CD4-positive, alpha-beta T cell (primary cell): ENCODE data around the gene THADA. TPM values are rescaled to one million over a fixed set of nuclear protein-coding genes. Genes with fewer than 3 reads are reported as not detected.

Source experiments
- ATAC-seq: fragments of 200-7000 bp; cut with Tn5 transposase; one replicate; pipeline ENCODE4 v1.10.0; 2022; ENCODE audit warnings: mild to moderate bottlenecking; ENCODE audit not compliant: poor library complexity
- CTCF ChIA-PET: fragments of 350-600 bp; sonication (Branson Sonifier 250); formaldehyde crosslinking; loops from one replicate; lab custom pipeline; 2021; ENCODE audit warnings: antibody characterized with exemption, inconsistent platforms; lab: Charles Lee
- POLR2A ChIA-PET: fragments of 350-600 bp; sonication (Branson Sonifier 250); formaldehyde crosslinking; loops from one replicate; lab custom pipeline; 2021; ENCODE audit warnings: antibody characterized with exemption, inconsistent platforms; lab: Charles Lee
- DNase-seq, 14 experiments: peaks; one replicate each; pipeline ENCODE4 v3.0.0-alpha.2; 2013 to 2020; ENCODE audit warnings: mixed read lengths in 2 of 14
- H3K27ac ChIP-seq, 2 donors: one replicate each; pipeline versions ENCODE4 v1.5.1 to v1.7.0; 2013; ENCODE audit warnings: low read length in 2 of 2, low read depth in 1 of 2, mild to moderate bottlenecking in 1 of 2
- H3K27me3 ChIP-seq, 2 experiments: 1 replicate in 1 of 2; 2 replicates in 1 of 2; pipeline versions ENCODE4 v1.6.1 to v1.7.0; 2013; ENCODE audit warnings: low read length in 2 of 2, control low read depth in 1 of 2, mild to moderate bottlenecking in 1 of 2, moderate library complexity in 1 of 2; ENCODE audit not compliant: insufficient read depth in 2 of 2, control insufficient read depth in 1 of 2
- H3K36me3 ChIP-seq: one replicate; pipeline ENCODE4 v1.6.1; 2013; ENCODE audit warnings: low read length, control low read depth; ENCODE audit not compliant: insufficient read depth
- H3K4me1 ChIP-seq: one replicate; pipeline ENCODE4 v1.6.1; 2013; ENCODE audit warnings: low read length, control low read depth; ENCODE audit not compliant: insufficient read depth
- H3K4me3 ChIP-seq: one replicate; pipeline ENCODE4 v1.5.1; 2013; ENCODE audit warnings: mild to moderate bottlenecking, low read length, moderate library complexity
- H3K9me3 ChIP-seq, 2 experiments: 1 replicate in 1 of 2; 2 replicates in 1 of 2; pipeline versions ENCODE4 v1.6.1 to v1.7.0; 2013; ENCODE audit warnings: low read length in 2 of 2, mild to moderate bottlenecking in 2 of 2, control low read depth in 1 of 2, moderate library complexity in 1 of 2; ENCODE audit not compliant: control insufficient read depth in 1 of 2, insufficient read depth in 1 of 2
- H3K27ac Mint-ChIP-seq: one replicate; pipeline ENCODE4 v1.8.0; 2020; ENCODE audit warnings: mixed read lengths
- H3K27me3 Mint-ChIP-seq: one replicate; pipeline ENCODE4 v1.8.0; 2021; ENCODE audit warnings: mixed read lengths
- H3K36me3 Mint-ChIP-seq: one replicate; pipeline ENCODE4 v1.8.0; 2021; ENCODE audit warnings: low read depth, mixed read lengths
- H3K4me1 Mint-ChIP-seq: one replicate; pipeline ENCODE4 v1.8.0; 2021; ENCODE audit warnings: low read depth, mixed read lengths
- H3K4me3 Mint-ChIP-seq: one replicate; pipeline ENCODE4 v1.8.0; 2020; ENCODE audit warnings: mild to moderate bottlenecking, mixed read lengths
- H3K9me3 Mint-ChIP-seq: one replicate; pipeline ENCODE4 v1.8.0; 2020; ENCODE audit warnings: mixed read lengths
- intact Hi-C, 2 experiments: fragments of 100-400 bp; cut with DNase I in 1 of 2; cut with micrococcal nuclease in 1 of 2; formaldehyde crosslinking; loops; one replicate each; pipeline versions ENCODE4 v1.15.1 to v1.9.0; 2023 to 2025; cut with DNase I, micrococcal nuclease
- total RNA-seq, 174 experiments: library from RNA in 2 of 174; stranded (reverse) in 2 of 174; gene quantifications; one replicate each; pipeline ENCODE4 v1.2.3 and lab custom pipeline; 2021 to 2026
- TF ChIP-seq, protein P1 (sequence below): fragments of 200-600 bp; IDR thresholded peaks from one replicate; pipeline ENCODE4 v1.8.0; 2022; ENCODE audit warnings: antibody characterized with exemption, mild to moderate bottlenecking

THADA gene
- total RNA-seq, 2 experiments from 2014 or later: 29.3 to 32.9 TPM

DNA sequence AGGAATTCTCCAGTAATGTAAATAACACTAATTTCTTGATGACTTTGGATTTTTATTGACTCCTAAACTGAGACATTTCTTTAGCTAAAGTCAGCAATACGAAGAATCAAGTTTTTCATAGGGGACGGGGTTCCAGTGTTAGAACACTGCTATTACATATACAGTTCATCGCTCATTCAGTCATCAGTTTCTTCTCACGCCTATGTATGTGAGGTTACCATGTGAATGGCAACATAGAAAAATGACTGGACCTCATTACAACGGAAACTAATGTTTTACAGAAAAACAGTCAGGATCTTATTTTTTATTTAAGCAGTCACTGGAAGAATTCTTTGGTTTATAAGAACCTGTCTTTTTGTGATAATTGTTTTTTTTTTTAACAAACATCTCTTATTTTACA lies 56.4 kb downstream of the THADA start:
- DNase-seq (no peak), ATAC-seq (no peak)
- TF ChIP-seq, protein P1, sequence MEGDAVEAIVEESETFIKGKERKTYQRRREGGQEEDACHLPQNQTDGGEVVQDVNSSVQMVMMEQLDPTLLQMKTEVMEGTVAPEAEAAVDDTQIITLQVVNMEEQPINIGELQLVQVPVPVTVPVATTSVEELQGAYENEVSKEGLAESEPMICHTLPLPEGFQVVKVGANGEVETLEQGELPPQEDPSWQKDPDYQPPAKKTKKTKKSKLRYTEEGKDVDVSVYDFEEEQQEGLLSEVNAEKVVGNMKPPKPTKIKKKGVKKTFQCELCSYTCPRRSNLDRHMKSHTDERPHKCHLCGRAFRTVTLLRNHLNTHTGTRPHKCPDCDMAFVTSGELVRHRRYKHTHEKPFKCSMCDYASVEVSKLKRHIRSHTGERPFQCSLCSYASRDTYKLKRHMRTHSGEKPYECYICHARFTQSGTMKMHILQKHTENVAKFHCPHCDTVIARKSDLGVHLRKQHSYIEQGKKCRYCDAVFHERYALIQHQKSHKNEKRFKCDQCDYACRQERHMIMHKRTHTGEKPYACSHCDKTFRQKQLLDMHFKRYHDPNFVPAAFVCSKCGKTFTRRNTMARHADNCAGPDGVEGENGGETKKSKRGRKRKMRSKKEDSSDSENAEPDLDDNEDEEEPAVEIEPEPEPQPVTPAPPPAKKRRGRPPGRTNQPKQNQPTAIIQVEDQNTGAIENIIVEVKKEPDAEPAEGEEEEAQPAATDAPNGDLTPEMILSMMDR: no peak
- Histone ChIP-seq H3K27ac (no peak overlapping the region), H3K4me3 (no peak overlapping the region), H3K27me3 (no peaks in the 10 kb centered on the region), H3K4me1 (peaks cover 3% of the 10 kb centered on the region), H3K9me3 (no peaks in the 10 kb centered on the region), H3K36me3 (peaks cover 16% of the 10 kb centered on the region)
- intact Hi-C loops: loop anchor here in 1 of 2 experiments (1.0 to 5.0 kb wide), 2 partner anchors 53 to 312 kb away; partner anchors contain the start of gene ZFP36L2
- Mint-ChIP-seq H3K27ac (peak overlapping the region; percentile 80), H3K9me3 (no peaks in the 10 kb centered on the region), H3K4me1 (peaks cover 25% of the 10 kb centered on the region), H3K4me3 (no peak overlapping the region), H3K27me3 (no peaks in the 10 kb centered on the region), H3K36me3 (peaks cover 49% of the 10 kb centered on the region)
- POLR2A ChIA-PET: interaction anchor here (1.3 kb wide), 1 partner anchor 729 kb away, joined by 3 read pairs; no protein-coding TSS in a partner anchor
- CTCF ChIA-PET: no interaction called here

DNA sequence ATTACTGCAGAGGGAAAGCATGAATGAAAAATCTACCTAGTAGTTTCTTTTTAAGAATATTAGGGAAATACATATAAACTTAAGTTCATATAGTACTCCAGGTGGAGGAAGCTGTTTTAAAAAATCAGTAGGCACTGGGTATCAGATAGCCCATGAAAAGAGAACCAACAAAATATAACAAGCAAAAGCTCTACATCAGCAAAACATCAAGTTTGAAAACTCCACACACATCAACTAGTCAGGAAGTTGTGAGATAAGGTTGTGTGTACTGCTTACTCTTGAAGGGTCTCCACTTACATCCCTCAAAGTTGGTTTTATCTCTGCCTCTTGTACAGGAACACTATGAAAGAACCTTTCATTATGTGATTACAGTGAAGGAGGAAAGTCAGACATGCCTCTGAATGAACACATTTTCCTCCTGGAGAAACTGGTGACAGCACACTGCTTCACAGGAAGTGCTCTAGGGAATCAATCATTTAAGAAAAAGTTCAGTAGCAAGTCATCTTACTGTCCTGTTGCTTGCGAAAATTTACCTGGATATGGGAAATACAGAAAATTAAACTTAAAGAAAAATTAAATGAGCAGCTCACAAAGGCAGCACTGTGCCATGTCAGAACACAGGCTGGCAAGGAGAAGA lies 57.7 kb downstream of the THADA start:
- H3K4me3 Mint-ChIP-seq: peak overlapping the region; percentile 12

GRCh38 chr2:43537137-43537536 lies 58.7 kb downstream of the THADA start:
- no peaks in the 10 kb centered on the region for H3K27me3 Mint-ChIP-seq
- H3K9me3 ChIP-seq: no peaks in the 10 kb centered on the region
- intact Hi-C loops: loop anchor here in 1 of 2 experiments (5.0 kb wide), 1 partner anchor 310 kb away; the partner anchor contains the start of gene ZFP36L2
- POLR2A ChIA-PET: no interaction called here
- H3K4me1 ChIP-seq: peaks cover 3% of the 10 kb centered on the region
- ATAC-seq (peak; percentile 98), DNase-seq (peak in 3 of 14 experiments; percentile 47 to 55 (median 50))
- peaks cover 68% of the 10 kb centered on the region for H3K36me3 Mint-ChIP-seq
- TF ChIP-seq, protein P1: no peak
- peak overlapping the region; percentile 67 for H3K4me3 Mint-ChIP-seq
- H3K4me3 ChIP-seq: no peak overlapping the region
- peaks cover 16% of the 10 kb centered on the region for H3K36me3 ChIP-seq
- no peaks in the 10 kb centered on the region for H3K27me3 ChIP-seq
- peak overlapping the region; percentile 80 for H3K27ac Mint-ChIP-seq
- H3K9me3 Mint-ChIP-seq: no peaks in the 10 kb centered on the region
- CTCF ChIA-PET: interaction anchor here (1.5 kb wide), 1 partner anchor 709 kb away, joined by 3 read pairs; no protein-coding TSS in a partner anchor
- H3K4me1 Mint-ChIP-seq: peaks cover 29% of the 10 kb centered on the region
- H3K27ac ChIP-seq: no peak overlapping the region

More for the DNA sequence above, 57.7 kb downstream of the THADA start:
- ATAC-seq (no peak), DNase-seq (no peak)
- TF ChIP-seq, protein P1: no peak
- peaks cover 60% of the 10 kb centered on the region for H3K36me3 Mint-ChIP-seq
- no peaks in the 10 kb centered on the region for H3K27me3 Mint-ChIP-seq
- Histone ChIP-seq H3K27ac (no peak overlapping the region), H3K4me3 (no peak overlapping the region), H3K27me3 (no peaks in the 10 kb centered on the region), H3K36me3 (peaks cover 16% of the 10 kb centered on the region), H3K4me1 (peaks cover 3% of the 10 kb centered on the region), H3K9me3 (no peaks in the 10 kb centered on the region)
- H3K27ac Mint-ChIP-seq: peak overlapping the region; percentile 80
- intact Hi-C loops: loop anchor here in 1 of 2 experiments (5.0 kb wide), 1 partner anchor 311 kb away; the partner anchor contains the start of gene ZFP36L2
- H3K9me3 Mint-ChIP-seq: no peaks in the 10 kb centered on the region
- H3K4me1 Mint-ChIP-seq: peaks cover 29% of the 10 kb centered on the region
- ChIA-PET POLR2A (interaction anchor here (0.7 kb wide), 1 partner anchor 58 kb away, joined by 3 read pairs; the partner anchor contains the start of gene THADA), CTCF (interaction anchor here (1.5 kb wide), 1 partner anchor 710 kb away, joined by 3 read pairs; no protein-coding TSS in a partner anchor)
